Measurements from ENCODE around the gene ZFP69B. TPM values are rescaled to one million over a fixed set of nuclear protein-coding genes. Genes with fewer than 3 reads are reported as not detected.

ZFP69B gene
- total and polyA plus RNA-seq, 2 experiments from 2014 or later: 3.0 to 3.7 TPM

- Histone ChIP-seq H3K27me3 (replicated peaks; ENCODE audit: insufficient read depth) (no peaks in the 10 kb centered on the region), H3K36me3 (ENCODE audit: low read depth) (no peaks in the 10 kb centered on the region), H3F3A (ENCODE audit: insufficient read depth) (no peaks in the 10 kb centered on the region), H3K27ac (no peak overlapping the region), H3K4me1 (ENCODE audit: insufficient read depth) (no peaks in the 10 kb centered on the region), H3K9me3 (ENCODE audit: low read depth) (no peaks in the 10 kb centered on the region), H3K4me3 (no peak overlapping the region), H2AFZ (no peak overlapping the region), H3K9ac (no peak overlapping the region), H4K20me1 (ENCODE audit: insufficient read depth) (no peaks in the 10 kb centered on the region), H3K79me2 (ENCODE audit: insufficient read depth) (peaks cover 56% of the 10 kb centered on the region), H3K9me2 (ENCODE audit: insufficient read depth) (no peaks in the 10 kb centered on the region), H3K4me2 (ENCODE audit: unreplicated experiment) (no peak overlapping the region)
- no peak for TF ChIP-seq EZH2phosphoT487 (IDR thresholded peaks at IDR 0.05; ENCODE audit: insufficient read depth, low read depth)
- TF ChIP-seq EZH2 (IDR thresholded peaks at IDR 0.05; ENCODE audit: insufficient read depth, poor library complexity, severe bottlenecking): no peak
- in situ Hi-C loops (cut with MboI): loop anchor here (10.0 kb wide), 1 partner anchor 253 kb away; no protein-coding TSS in a partner anchor
- no peak for DNase-seq
Measured at GRCh38 chr1:40407453-40407852, 42.8 kb upstream of the ZFP69B start.

- Histone ChIP-seq H2AFZ (no peak overlapping the region), H3K9ac (no peak overlapping the region), H3K27me3 (replicated peaks; ENCODE audit: insufficient read depth) (no peaks in the 10 kb centered on the region), H3K4me1 (ENCODE audit: insufficient read depth) (no peaks in the 10 kb centered on the region), H3K27ac (no peak overlapping the region), H3K4me3 (no peak overlapping the region), H3K79me2 (ENCODE audit: insufficient read depth) (peaks cover 39% of the 10 kb centered on the region), H3K9me3 (ENCODE audit: low read depth) (no peaks in the 10 kb centered on the region), H3K9me2 (ENCODE audit: insufficient read depth) (no peaks in the 10 kb centered on the region), H4K20me1 (ENCODE audit: insufficient read depth) (no peaks in the 10 kb centered on the region), H3K4me2 (ENCODE audit: unreplicated experiment) (no peak overlapping the region), H3K36me3 (ENCODE audit: low read depth) (no peaks in the 10 kb centered on the region), H3F3A (ENCODE audit: insufficient read depth) (no peaks in the 10 kb centered on the region)
- 92 to 99% methylated on average over 4 of the region's 4 CpGs for whole genome bisulfite sequencing, 2 experiments (ENCODE audit: low coverage in 1 of 2, low lambda C conversion rate in 2 of 2, missing lambda C conversion rate in 2 of 2)
- DNase-seq: no peak
- in situ Hi-C loops (cut with MboI): loop anchor here (10.0 kb wide), 1 partner anchor 255 kb away; no protein-coding TSS in a partner anchor
- TF ChIP-seq EZH2phosphoT487 (IDR thresholded peaks at IDR 0.05; ENCODE audit: insufficient read depth, low read depth): no peak
- no peak for TF ChIP-seq EZH2 (IDR thresholded peaks at IDR 0.05; ENCODE audit: insufficient read depth, poor library complexity, severe bottlenecking)
Measured at GRCh38 chr1:40409467-40409866, 40.8 kb upstream of the ZFP69B start.

GRCh38 chr1:40411294-40411693 lies 39.0 kb upstream of the ZFP69B start:
- Histone ChIP-seq H3K4me2 (ENCODE audit: unreplicated experiment) (no peak overlapping the region), H3K4me3 (no peak overlapping the region), H3K9ac (no peak overlapping the region), H2AFZ (no peak overlapping the region), H3K27ac (no peak overlapping the region), H3K36me3 (ENCODE audit: low read depth) (peaks cover 7% of the 10 kb centered on the region; the same call in 1 of the 2 replicates), H3K79me2 (ENCODE audit: insufficient read depth) (peaks cover 21% of the 10 kb centered on the region; the same call in 1 of the 2 replicates), H3K9me3 (ENCODE audit: low read depth) (no peaks in the 10 kb centered on the region), H3K4me1 (ENCODE audit: insufficient read depth) (no peaks in the 10 kb centered on the region), H3K27me3 (replicated peaks; ENCODE audit: insufficient read depth) (no peaks in the 10 kb centered on the region), H3K9me2 (ENCODE audit: insufficient read depth) (no peaks in the 10 kb centered on the region), H4K20me1 (ENCODE audit: insufficient read depth) (no peaks in the 10 kb centered on the region), H3F3A (ENCODE audit: insufficient read depth) (no peaks in the 10 kb centered on the region)
- WGBS, 2 experiments (ENCODE audit: low coverage in 1 of 2, low lambda C conversion rate in 2 of 2, missing lambda C conversion rate in 2 of 2): 91 to 95% methylated on average over 5 of the region's 5 CpGs
- no peak for DNase-seq
- in situ Hi-C loops (cut with MboI): no loop called here
- TF ChIP-seq EZH2phosphoT487 (IDR thresholded peaks at IDR 0.05; ENCODE audit: insufficient read depth, low read depth) (no peak), EZH2 (IDR thresholded peaks at IDR 0.05; ENCODE audit: insufficient read depth, poor library complexity, severe bottlenecking) (no peak)

DNA sequence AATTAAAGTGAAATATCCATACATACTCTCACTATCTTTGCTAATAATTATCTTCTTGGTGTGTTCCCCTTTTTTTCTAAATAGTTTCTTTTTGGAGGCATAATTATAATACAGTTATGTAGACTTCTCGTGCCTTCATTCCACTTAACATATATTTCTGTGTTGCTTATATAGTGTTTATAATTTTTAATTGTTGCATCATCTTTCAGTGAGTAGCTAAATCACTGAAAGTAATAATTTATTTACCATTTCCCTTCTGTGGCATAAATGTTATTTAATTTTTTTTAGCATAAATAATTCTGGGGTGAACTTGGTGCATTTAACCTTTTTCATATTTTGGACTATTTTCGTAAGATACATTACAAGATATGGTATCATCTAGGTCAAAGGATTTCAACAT lies 38.4 kb upstream of the ZFP69B start:
- Histone ChIP-seq H3K27ac (no peak overlapping the region), H3K79me2 (ENCODE audit: insufficient read depth) (peaks cover 20% of the 10 kb centered on the region; the same call in 1 of the 2 replicates), H3K9ac (no peak overlapping the region), H3K9me3 (ENCODE audit: low read depth) (no peaks in the 10 kb centered on the region), H2AFZ (no peak overlapping the region), H3K4me1 (ENCODE audit: insufficient read depth) (no peaks in the 10 kb centered on the region), H3K36me3 (ENCODE audit: low read depth) (peaks cover 11% of the 10 kb centered on the region; the same call in 1 of the 2 replicates), H3K4me2 (ENCODE audit: unreplicated experiment) (no peak overlapping the region), H3K9me2 (ENCODE audit: insufficient read depth) (no peaks in the 10 kb centered on the region), H3F3A (ENCODE audit: insufficient read depth) (no peaks in the 10 kb centered on the region), H3K4me3 (no peak overlapping the region), H4K20me1 (ENCODE audit: insufficient read depth) (no peaks in the 10 kb centered on the region), H3K27me3 (replicated peaks; ENCODE audit: insufficient read depth) (no peaks in the 10 kb centered on the region)
- TF ChIP-seq EZH2phosphoT487 (IDR thresholded peaks at IDR 0.05; ENCODE audit: insufficient read depth, low read depth): no peak
- TF ChIP-seq EZH2 (IDR thresholded peaks at IDR 0.05; ENCODE audit: insufficient read depth, poor library complexity, severe bottlenecking): no peak
- WGBS, 2 experiments (ENCODE audit: low coverage in 1 of 2, low lambda C conversion rate in 2 of 2, missing lambda C conversion rate in 2 of 2): 98% methylated on average over 2 of the region's 2 CpGs
- in situ Hi-C loops (cut with MboI): no loop called here
- DNase-seq: no peak

Data from GM23248 (cell line).